SW480 (cell line): ENCODE results near the gene DENND4A.
"Not testable (repeated sequence)": the region's sequence is repeated elsewhere in the genome, so short reads cannot be mapped to it uniquely, and the experiment has no call there.

Experiments
- DNase-seq: peaks from one replicate; pipeline ENCODE4 v3.0.0-alpha.2; 2016; ENCODE audit warnings: low spot score

The DENND4A gene

GRCh38 chr15:65757256-65757655 lies 34.8 kb downstream of the DENND4A start:
- DNase-seq, result no peak

GRCh38 chr15:65752151-65752700 lies 39.9 kb downstream of the DENND4A start:
- no peak for DNase-seq

GRCh38 chr15:65751431-65751830 lies 40.7 kb downstream of the DENND4A start:
- DNase-seq, result no peak

- no peak for DNase-seq
Observed at GRCh38 chr15:65747265-65747664, 44.8 kb downstream of the DENND4A start.

GRCh38 chr15:65743637-65744252 lies 48.3 kb downstream of the DENND4A start:
- no peak for DNase-seq

GRCh38 chr15:65740148-65740547 lies 51.9 kb downstream of the DENND4A start:
- no peak for DNase-seq

GRCh38 chr15:65738649-65739048 lies 53.4 kb downstream of the DENND4A start:
- DNase-seq, result no peak

GRCh38 chr15:65733599-65733998 lies 58.5 kb downstream of the DENND4A start:
- DNase-seq, result not testable (repeated sequence)

- no peak for DNase-seq
Observed at GRCh38 chr15:65732698-65733097, 59.4 kb downstream of the DENND4A start.

- no peak for DNase-seq
Observed at GRCh38 chr15:65731926-65732325, 60.2 kb downstream of the DENND4A start.

- DNase-seq, result peak; percentile 14
Observed at GRCh38 chr15:65730549-65731172, 61.4 kb downstream of the DENND4A start.

GRCh38 chr15:65724464-65725215 lies 67.5 kb downstream of the DENND4A start:
- no peak for DNase-seq

GRCh38 chr15:65723876-65724275 lies 68.2 kb downstream of the DENND4A start:
- DNase-seq, result no peak

- no peak for DNase-seq
Observed at GRCh38 chr15:65722191-65722590, 69.9 kb downstream of the DENND4A start.

GRCh38 chr15:65712415-65712814 lies 79.7 kb downstream of the DENND4A start:
- no peak for DNase-seq

GRCh38 chr15:65695081-65695480 lies 97.0 kb downstream of the DENND4A start:
- DNase-seq, result no peak

GRCh38 chr15:65690778-65691177 lies 101.3 kb downstream of the DENND4A start:
- no peak for DNase-seq

- DNase-seq, result no peak
Observed at GRCh38 chr15:65690173-65690572, 101.9 kb downstream of the DENND4A start.

GRCh38 chr15:65688462-65688861 lies 103.6 kb downstream of the DENND4A start:
- DNase-seq, result no peak

- DNase-seq, result no peak
Observed at GRCh38 chr15:65682404-65682911, 109.6 kb downstream of the DENND4A start.

- DNase-seq, result no peak
Observed at GRCh38 chr15:65680544-65680943, 111.5 kb downstream of the DENND4A start.

GRCh38 chr15:65676123-65676522 lies 116.0 kb downstream of the DENND4A start:
- no peak for DNase-seq

- DNase-seq, result no peak
Observed at GRCh38 chr15:65675551-65675950, 116.5 kb downstream of the DENND4A start.
